NB4 (cell line): ENCODE results near the gene SUPT20H.

Experiments used
- DNase-seq: peaks from one replicate; pipeline ENCODE4 v3.0.0; 2010; ENCODE audit warnings: low read depth
- H3K4me3 ChIP-seq: one replicate; pipeline ENCODE4 v1.5.1; 2011; ENCODE audit warnings: mild to moderate bottlenecking, low read depth, low read length, moderate library complexity
- CTCF ChIP-seq: IDR thresholded peaks from one replicate; pipeline ENCODE4 v1.5.1; 2012; ENCODE audit warnings: low read depth, low read length
- MAX ChIP-seq: IDR thresholded peaks from 2 replicates; pipeline ENCODE4 v1.6.1; 2011; ENCODE audit warnings: low read depth, low read length
- MYC ChIP-seq: IDR thresholded peaks from 2 replicates; pipeline ENCODE4 v1.6.1; 2011; ENCODE audit warnings: low read depth, low read length
- POLR2A ChIP-seq: IDR thresholded peaks from 2 replicates; pipeline ENCODE4 v1.6.1; 2011; ENCODE audit warnings: mild to moderate bottlenecking; ENCODE audit not compliant: insufficient read length; ENCODE audit errors: extremely low read depth

SUPT20H gene

GRCh38 chr13:36975172-36975571 is 84.3 kb downstream of the SUPT20H start:
- TF ChIP-seq MYC (no peak), POLR2A (no peak), CTCF (no peak), MAX (no peak)
- DNase-seq = peak; percentile 40
- H3K4me3 ChIP-seq = no peak overlapping the region

- no peak for TF ChIP-seq POLR2A
- DNase-seq = peak; percentile 47
- H3K4me3 ChIP-seq = no peak overlapping the region
Observed at GRCh38 chr13:36973621-36974295, 85.7 kb downstream of the SUPT20H start.

GRCh38 chr13:36973009-36973408 is 86.5 kb downstream of the SUPT20H start:
- TF ChIP-seq MYC (no peak), MAX (no peak), POLR2A (no peak), CTCF (no peak)
- DNase-seq = no peak
- H3K4me3 ChIP-seq = no peak overlapping the region

- no peak for DNase-seq
- no peak for TF ChIP-seq MAX
- no peak for TF ChIP-seq POLR2A
- no peak for TF ChIP-seq CTCF
- TF ChIP-seq MYC = no peak
- H3K4me3 ChIP-seq = no peak overlapping the region
Observed at GRCh38 chr13:36966404-36966803, 93.1 kb downstream of the SUPT20H start.

GRCh38 chr13:36965767-36966166 is 93.7 kb downstream of the SUPT20H start:
- TF ChIP-seq MYC = no peak
- TF ChIP-seq MAX = no peak
- no peak for TF ChIP-seq POLR2A
- no peak for TF ChIP-seq CTCF
- peak; percentile 15 for DNase-seq
- no peak overlapping the region for H3K4me3 ChIP-seq

- no peak overlapping the region for H3K4me3 ChIP-seq
- DNase-seq = no peak
- TF ChIP-seq POLR2A = no peak
- no peak for TF ChIP-seq MYC
Observed at GRCh38 chr13:36959456-36960116, 99.9 kb downstream of the SUPT20H start.
